Left lung (tissue), 10 donors: Measurements from ENCODE around the gene MIX23. TPM values are rescaled to one million over a fixed set of nuclear protein-coding genes. Genes with fewer than 3 reads are reported as not detected.

Experiments used
- ATAC-seq: fragments of 200-7000 bp; cut with Tn5 transposase; one replicate; pipeline ENCODE4 v1.9.1; 2020; ENCODE audit warnings: moderate library complexity
- DNase-seq, 4 donors: peaks; one replicate each; pipeline ENCODE4 v3.0.0-alpha.2; 2013 to 2020
- H3K27ac ChIP-seq, 2 donors: fragments of 200-600 bp; sonication (generic) in 1 of 2; one replicate each; pipeline versions ENCODE4 v1.5.0 to v1.8.0; 2020 to 2021
- H3K27me3 ChIP-seq, 2 donors: fragments of 200-600 bp; sonication (generic) in 1 of 2; one replicate each; pipeline versions ENCODE4 v1.5.0 to v1.8.0; 2020 to 2021
- H3K36me3 ChIP-seq, 2 donors: fragments of 200-600 bp; sonication (generic) in 1 of 2; one replicate each; pipeline versions ENCODE4 v1.5.0 to v1.8.0; 2020 to 2021
- H3K4me1 ChIP-seq, 2 donors: fragments of 200-600 bp; one replicate each; pipeline ENCODE4 v1.8.0; 2021
- H3K4me3 ChIP-seq, 2 donors: fragments of 200-600 bp; sonication (generic) in 1 of 2; one replicate each; pipeline versions ENCODE4 v1.5.0 to v1.8.0; 2020 to 2021; ENCODE audit warnings: mild to moderate bottlenecking in 1 of 2
- H3K9me3 ChIP-seq, 2 donors: fragments of 200-600 bp; sonication (generic) in 1 of 2; one replicate each; pipeline versions ENCODE4 v1.5.0 to v1.8.0; 2020 to 2021
- intact Hi-C, 2 donors: fragments of 100-400 bp; cut with DNase I; formaldehyde crosslinking; loops; one replicate each; pipeline versions ENCODE4 v1.11.2 to v1.14.2; 2022
- polyA plus RNA-seq, 6 donors: library from polyadenylated mRNA; unstranded; fragments of 120-200 nt; gene quantifications; one replicate each; pipeline ENCODE4 v1.2.1, GENCODE V29; 2013; ENCODE audit not compliant: insufficient read length in 6 of 6
- total RNA-seq, 2 donors: library from RNA; stranded (reverse); fragmentation: NEBNext Ultra II Directional; extraction: Animal tissue kit (Norgen Biotek cat#: 25700); gene quantifications; one replicate each; pipeline ENCODE4 v1.2.1, GENCODE V29; 2021
- TF ChIP-seq, protein P1 (sequence below), 2 donors: fragments of 200-600 bp; sonication (generic) in 1 of 2; IDR thresholded peaks; one replicate each; pipeline versions ENCODE4 v1.5.0 to v1.8.0; 2021; ENCODE audit warnings: antibody characterized with exemption in 2 of 2
- donor health status: DM: no; HTN: yes; CAD: no.
- donor health status: DM: no; HTN: no; CAD: no.

The MIX23 gene
- total and polyA plus RNA-seq, 8 donors = 24.2 to 42.6 (median 38.5) TPM

DNA sequence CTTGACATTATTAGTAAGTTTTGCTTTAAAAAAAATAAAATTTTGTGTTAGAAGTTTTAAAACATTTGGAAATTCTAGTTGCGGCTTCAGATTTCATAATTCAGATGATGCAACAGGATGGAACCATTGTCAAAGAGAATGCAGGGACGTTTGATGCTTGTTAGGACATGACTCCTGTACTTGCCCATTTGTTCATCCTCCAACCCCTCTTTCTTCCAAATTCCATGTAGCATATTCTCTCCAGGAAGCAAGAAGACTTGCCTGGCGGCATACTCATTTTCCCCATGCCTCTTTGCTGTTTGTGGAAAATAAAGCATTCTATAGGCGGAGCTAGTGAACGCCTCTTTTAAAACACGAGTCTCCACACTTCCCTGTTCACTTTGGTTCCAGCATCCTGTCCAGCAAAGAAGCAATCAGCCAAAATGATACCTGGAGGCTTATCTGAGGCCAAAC lies 58.1 kb downstream of the MIX23 start, which contains the start of gene CSTA:
CSTA (plus strand) TSS at position 378 of the 453 bp plus-strand sequence; CDS start at position 423, 45 bp downstream.
- TF ChIP-seq, protein P1, sequence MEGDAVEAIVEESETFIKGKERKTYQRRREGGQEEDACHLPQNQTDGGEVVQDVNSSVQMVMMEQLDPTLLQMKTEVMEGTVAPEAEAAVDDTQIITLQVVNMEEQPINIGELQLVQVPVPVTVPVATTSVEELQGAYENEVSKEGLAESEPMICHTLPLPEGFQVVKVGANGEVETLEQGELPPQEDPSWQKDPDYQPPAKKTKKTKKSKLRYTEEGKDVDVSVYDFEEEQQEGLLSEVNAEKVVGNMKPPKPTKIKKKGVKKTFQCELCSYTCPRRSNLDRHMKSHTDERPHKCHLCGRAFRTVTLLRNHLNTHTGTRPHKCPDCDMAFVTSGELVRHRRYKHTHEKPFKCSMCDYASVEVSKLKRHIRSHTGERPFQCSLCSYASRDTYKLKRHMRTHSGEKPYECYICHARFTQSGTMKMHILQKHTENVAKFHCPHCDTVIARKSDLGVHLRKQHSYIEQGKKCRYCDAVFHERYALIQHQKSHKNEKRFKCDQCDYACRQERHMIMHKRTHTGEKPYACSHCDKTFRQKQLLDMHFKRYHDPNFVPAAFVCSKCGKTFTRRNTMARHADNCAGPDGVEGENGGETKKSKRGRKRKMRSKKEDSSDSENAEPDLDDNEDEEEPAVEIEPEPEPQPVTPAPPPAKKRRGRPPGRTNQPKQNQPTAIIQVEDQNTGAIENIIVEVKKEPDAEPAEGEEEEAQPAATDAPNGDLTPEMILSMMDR (IDR thresholded peaks at IDR 0.05) = no peak

GRCh38 chr3:122322095-122323075 lies 60.6 kb downstream of the MIX23 start:
- no peaks in the 10 kb centered on the region for H3K36me3 ChIP-seq
- ATAC-seq (no peak), DNase-seq (no peak)
- intact Hi-C loops = no loop called here
- no peak overlapping the region for H3K27ac ChIP-seq
- no peak overlapping the region for H3K4me3 ChIP-seq
- TF ChIP-seq, protein P1 (IDR thresholded peaks at IDR 0.05) = no peak
- H3K4me1 ChIP-seq = no peaks in the 10 kb centered on the region
- peaks cover 0 to 5% of the 10 kb centered on the region in 2 donors for H3K9me3 ChIP-seq
- H3K27me3 ChIP-seq = no peaks in the 10 kb centered on the region

More for the DNA sequence above, 58.1 kb downstream of the MIX23 start, which contains the start of gene CSTA:
- H3K4me3 ChIP-seq = peak within 1 kb of the TSS; percentile 5 to 36
- ATAC-seq (peak; percentile 45), DNase-seq (no peak)
- no peaks in the 10 kb centered on the region for H3K9me3 ChIP-seq
- no peaks in the 10 kb centered on the region for H3K36me3 ChIP-seq
- no peaks in the 10 kb centered on the region for H3K4me1 ChIP-seq
- intact Hi-C loops = no loop called here
- peak within 1 kb of the TSS in 1 of 2 donors; percentile 68 for H3K27ac ChIP-seq
- H3K27me3 ChIP-seq = no peaks in the 10 kb centered on the region

- Histone ChIP-seq H3K36me3 (no peaks in the 10 kb centered on the region), H3K27ac (no peak overlapping the region), H3K4me3 (no peak overlapping the region), H3K9me3 (peaks cover 0 to 5% of the 10 kb centered on the region in 2 donors), H3K27me3 (no peaks in the 10 kb centered on the region), H3K4me1 (no peaks in the 10 kb centered on the region)
- ATAC-seq (no peak), DNase-seq (no peak)
- intact Hi-C loops = no loop called here
- TF ChIP-seq, protein P1 (IDR thresholded peaks at IDR 0.05) = no peak
Observed at GRCh38 chr3:122318620-122319019, 64.4 kb downstream of the MIX23 start.

GRCh38 chr3:122316368-122316767 lies 66.7 kb downstream of the MIX23 start:
- Histone ChIP-seq H3K27ac (no peak overlapping the region), H3K4me3 (no peak overlapping the region), H3K27me3 (no peaks in the 10 kb centered on the region), H3K4me1 (no peaks in the 10 kb centered on the region), H3K9me3 (peaks cover 0 to 5% of the 10 kb centered on the region in 2 donors), H3K36me3 (no peaks in the 10 kb centered on the region)
- ATAC-seq (no peak), DNase-seq (no peak)
- TF ChIP-seq, protein P1 (IDR thresholded peaks at IDR 0.05) = no peak
- intact Hi-C loops = no loop called here

- DNase-seq (no peak), ATAC-seq (no peak)
- Histone ChIP-seq H3K9me3 (peaks cover 0 to 5% of the 10 kb centered on the region in 2 donors), H3K36me3 (no peaks in the 10 kb centered on the region), H3K27ac (no peak overlapping the region), H3K4me3 (no peak overlapping the region), H3K4me1 (no peaks in the 10 kb centered on the region), H3K27me3 (no peaks in the 10 kb centered on the region)
- intact Hi-C loops = no loop called here
- TF ChIP-seq, protein P1 (IDR thresholded peaks at IDR 0.05) = no peak
Observed at GRCh38 chr3:122315619-122316018, 67.4 kb downstream of the MIX23 start.
